ENCODE data around the gene CLEC4M.

GRCh38 chr19:7729831-7730285 lies 33.2 kb upstream of the CLEC4M start:
- TF ChIP-seq CTCF (IDR thresholded peaks at IDR 0.05) (no peak), POLR2A (IDR thresholded peaks at IDR 0.05) (no peak)

All from ovary (tissue), 3 donors.